Cerebellar cortex (tissue), 1 donor: Measurements from ENCODE around the gene NPTX1.

Source experiments
- DNase-seq: peaks from one replicate; pipeline ENCODE4 v3.0.0-alpha.2; 2015; ENCODE audit warnings: low spot score

The NPTX1 gene

DNA sequence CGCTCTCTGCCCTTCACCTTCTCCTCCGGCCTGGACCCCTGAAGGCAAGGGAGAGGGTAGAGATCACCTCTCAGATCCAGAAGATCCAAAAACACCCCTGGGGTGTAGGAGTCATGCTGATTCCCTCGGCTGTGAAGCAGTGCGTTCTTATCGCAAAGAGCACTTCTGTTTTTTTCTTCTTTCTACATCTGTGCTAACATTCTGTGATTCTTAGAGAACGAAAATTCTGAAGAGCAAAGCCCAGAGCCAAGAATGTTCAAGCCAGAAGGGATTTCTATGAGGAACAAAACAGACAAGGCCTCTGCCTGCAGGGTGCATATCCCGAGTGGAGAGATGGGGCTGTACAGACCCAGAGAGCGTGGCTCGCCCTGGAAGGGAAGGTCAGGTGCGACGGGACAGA is 17.2 kb downstream of the NPTX1 start:
- DNase-seq: no peak

DNA sequence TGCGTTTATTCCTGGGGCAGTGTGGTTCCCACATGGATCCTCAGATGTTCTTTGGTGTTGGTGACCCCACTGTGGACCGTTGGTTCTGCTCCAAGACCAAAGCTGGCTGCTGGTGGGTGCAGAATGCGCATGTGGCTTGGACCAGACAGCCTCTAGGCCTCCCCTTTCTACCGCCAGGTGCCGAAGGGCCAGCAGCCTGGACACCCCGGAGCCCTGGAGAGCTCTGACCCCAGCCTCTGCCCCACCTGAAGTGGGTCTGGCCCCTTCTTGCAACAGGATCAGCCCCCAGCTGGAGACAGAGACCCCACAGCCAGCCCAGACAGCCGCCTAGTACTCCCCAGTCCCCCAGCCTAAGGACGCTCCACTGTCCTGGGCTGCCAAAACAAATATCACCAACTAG is 18.4 kb downstream of the NPTX1 start:
- no peak for DNase-seq

DNA sequence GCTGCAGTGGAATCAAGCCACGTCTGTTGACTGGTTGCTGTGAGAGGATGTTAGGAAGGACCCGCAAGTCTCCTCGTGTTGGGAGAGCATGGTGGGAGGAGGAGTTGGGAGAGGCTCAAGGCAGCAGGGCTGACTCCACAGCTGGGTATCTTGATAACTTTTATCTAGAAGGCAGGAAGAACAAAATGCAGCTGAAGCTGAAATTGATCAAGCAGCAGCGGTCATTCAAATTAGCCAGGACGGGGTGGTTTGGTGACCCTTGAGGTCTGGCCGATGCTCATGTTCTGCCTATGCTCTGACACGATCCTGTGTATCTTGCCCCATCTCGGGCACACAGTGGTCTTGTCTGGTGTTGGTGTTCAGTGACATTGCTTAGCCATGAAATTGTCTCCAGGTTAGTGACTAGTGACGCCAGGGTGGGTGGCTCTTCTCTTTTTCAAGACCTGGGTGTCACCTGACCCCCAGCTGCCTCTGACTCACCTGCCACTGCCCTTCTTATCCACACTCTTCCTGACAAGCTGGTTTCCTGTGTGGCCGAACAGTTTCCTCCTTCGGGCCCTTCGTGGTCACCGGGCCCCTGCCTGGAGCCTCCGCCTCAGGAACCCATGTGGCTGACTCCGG is 19.1 kb downstream of the NPTX1 start:
- no peak for DNase-seq

DNA sequence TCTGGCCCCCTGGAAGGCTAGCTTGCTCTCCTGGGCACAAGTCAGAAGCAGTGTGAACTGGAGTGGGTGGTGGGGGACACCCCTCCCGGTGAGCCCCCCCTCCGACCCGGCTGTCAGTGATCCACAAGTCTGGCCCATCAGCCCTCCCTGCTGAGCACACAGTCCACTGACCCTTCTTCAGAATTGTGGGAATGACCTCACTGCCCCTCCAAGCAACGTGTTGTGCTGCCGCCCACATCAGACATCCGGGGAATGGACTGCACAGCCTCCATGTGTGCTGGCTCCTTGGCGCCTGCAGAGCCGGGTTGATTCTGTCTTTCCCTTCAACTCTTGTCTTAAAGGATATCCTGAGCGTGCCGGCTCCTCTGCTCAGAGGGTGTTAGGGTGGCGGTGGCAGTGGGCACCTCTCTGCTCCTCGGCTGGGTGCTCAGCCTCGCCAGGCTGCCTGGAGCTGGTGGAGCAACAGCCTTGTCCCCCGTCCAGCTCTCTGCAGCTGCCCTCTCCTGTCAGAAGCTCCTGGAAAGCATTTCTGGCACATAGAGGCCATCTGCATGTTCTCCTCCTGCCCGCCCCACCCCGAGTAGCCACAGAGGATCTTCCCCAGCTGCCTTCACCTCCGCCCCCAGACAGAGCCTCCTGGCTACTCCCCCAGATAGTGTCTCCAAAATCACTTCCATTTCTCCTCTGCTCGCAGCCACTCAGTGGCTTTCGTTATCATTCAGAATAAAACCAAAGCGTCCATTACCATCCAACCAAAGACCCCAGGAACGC is 19.8 kb downstream of the NPTX1 start:
- no peak for DNase-seq

DNA sequence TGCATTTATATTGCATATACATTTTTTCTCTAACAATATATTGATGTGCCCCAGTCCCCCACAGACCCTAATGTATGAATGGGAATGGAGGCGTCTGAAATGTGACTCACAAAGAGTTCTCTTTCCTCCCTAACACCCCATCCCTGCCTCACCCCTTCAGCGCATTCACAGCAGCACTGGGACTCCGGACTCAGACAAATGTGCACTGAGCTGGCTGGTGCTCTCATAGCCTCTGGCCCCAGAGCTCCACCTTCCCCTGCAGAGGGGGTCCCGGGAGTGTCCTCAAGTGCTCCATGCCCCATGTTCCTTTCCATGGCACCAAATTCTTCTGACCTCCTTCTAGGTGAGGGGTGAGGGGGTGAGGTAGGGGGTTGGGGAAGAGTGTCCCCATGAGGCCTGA is 20.6 kb downstream of the NPTX1 start:
- DNase-seq: no peak

DNA sequence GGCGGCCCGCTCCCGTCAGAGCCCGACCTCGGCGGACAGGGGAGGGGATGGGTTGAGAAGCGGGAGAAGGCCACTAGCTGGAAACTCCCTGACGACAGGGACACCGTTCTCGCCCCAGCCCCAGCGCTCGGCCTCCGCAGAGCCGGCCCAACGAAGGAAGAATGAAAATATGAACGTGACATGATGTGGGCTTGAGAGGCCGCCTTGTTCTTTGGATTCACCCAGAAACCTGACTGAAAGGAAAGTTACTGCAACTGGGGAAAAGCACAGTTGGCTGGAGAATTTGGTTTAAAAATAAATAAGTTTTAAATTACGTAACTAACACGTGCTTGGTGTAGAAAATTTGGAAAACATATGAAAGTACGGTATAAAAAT is 21.1 kb downstream of the NPTX1 start:
- DNase-seq: peak; percentile 59

DNA sequence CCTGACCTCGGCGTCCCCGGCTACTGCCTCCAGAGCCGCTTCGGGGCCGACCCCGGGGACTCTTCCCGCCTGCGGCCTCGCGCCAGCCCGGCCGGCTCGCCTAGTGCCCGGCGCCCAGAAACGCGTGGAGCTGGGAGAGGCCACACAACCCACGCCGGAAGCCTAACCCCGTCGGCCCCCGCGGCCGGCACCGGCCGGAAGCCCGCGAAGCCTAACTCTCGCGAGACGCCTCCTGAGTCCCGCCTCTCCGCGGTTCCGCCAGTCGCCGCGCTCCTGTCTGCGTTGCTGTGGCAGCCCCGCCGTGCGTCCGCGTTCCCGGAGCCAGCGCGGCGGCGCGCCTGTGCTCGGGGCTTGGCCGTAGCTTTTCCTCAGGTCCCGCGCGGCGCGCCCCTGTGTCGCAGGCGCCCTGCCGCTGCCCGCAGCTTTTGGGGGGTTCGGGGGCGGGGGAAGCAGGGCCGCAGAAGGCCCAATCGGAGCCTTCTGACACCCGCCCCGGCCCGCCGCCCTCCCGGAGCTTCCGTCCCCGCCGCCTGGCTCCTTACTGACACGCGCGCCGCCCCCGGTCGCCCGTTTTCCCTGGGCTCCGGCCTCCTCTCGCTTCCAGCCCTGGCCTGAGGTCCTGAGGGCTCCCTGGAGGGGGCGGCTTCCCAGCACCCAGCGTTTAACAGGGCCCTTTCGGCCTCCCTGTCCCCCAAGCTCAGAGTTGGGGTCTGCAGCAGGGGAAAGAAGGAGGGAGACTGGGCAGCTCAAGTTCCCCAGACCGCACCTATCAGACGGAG is 21.7 kb downstream of the NPTX1 start:
- DNase-seq: peak; percentile 93

DNA sequence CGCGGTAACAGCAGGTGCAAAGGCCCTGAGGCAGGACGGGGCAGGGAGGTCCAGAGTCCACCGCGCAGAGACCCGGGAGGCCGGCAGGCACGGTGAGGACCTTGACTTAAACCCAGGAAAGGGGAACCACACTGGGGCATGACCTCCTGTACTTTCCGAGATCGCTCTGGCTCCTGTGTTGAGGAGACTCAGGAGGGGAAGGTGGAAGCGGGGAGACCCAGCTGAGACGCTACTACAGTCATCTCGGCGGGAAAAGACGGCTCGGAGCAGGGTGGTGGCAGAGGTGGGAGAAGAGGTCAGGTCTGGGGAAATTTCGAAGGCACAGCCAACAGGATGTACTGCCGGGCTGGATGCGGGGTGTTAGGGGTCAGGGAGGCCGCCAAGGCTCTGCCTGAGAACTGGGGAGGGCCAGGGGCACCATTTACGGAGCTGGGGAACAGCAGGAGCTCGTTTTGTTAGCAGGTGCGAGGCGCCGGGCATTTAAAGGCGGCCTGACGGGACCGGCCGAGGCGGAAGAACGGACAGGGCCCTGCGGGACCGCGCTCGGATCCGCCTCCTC is 22.3 kb downstream of the NPTX1 start:
- no peak for DNase-seq

DNA sequence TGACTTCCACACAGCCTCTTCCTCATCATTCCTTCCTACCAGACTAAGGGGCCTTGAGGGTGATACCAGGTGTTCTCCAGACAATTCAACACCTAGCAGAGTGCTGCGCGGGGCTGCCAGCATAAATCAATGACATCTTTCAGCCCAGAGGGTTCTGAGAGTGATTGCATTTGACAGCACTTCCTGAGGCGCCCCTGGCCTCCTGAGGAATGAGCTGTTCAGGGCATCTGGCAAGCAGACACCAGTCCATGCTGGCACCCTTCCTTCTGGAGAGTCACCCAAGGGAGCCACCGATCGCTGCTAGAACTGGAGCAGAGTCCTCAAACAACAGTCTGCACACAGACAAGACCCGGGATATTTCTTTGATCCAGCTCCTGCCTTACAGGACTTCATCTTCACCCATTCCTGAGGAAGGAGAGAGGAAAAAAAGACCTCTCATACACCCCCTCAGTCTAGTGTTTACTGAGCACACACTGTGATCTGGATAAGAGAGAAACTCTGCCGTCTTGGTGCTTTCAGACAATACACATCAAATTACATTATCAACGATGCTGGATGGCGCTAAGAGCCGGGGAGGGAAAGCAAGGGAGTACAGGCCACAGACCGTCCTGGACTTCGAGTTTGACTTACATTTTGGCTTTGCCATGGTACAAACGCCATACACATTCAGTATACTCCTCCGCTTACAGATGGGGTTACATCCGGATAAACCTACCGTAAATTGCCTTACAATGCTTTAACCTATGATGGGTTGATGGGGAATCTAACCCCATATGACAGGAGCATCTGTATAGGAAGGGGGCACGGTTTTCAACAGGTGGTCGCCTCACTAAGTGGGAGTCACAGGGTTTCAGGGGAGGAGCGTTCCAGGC is 23.0 kb downstream of the NPTX1 start:
- DNase-seq: no peak

DNA sequence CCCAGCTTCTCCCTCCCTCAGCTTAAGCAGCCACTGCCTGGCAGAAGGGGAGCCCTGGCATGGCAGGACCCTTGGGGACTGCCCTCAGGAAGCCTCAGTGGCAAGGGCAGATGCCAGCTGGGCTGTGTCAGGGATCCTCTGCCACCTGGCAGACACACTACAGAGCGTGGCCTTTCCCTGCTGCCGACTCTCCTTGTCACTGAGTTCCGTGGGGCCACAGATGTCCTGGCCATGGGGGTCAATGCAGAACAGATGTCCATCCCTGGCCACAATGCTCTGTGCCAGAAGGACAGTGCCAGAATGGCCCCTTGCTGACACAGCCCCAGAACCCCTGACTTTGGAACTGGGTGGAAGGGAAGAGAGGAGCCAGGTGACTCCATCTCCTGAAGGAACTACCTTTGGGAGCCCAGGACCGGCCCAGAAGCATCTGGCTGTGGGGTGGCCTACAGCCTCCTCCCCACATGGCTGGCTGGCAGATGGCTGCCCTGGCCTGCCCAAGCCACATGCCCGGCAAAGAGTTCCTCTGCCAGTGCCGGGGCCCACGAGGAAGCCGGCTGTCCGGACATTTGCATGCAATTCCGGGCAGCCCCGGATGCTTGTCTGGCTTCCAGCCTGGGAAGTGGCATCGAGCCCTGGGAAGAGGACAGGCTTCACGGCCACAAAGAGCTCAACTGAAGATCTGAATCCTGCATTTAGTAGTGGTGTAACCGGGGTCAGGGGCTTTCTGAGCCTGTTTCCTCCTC is 24.1 kb downstream of the NPTX1 start:
- peak; percentile 93 for DNase-seq

DNA sequence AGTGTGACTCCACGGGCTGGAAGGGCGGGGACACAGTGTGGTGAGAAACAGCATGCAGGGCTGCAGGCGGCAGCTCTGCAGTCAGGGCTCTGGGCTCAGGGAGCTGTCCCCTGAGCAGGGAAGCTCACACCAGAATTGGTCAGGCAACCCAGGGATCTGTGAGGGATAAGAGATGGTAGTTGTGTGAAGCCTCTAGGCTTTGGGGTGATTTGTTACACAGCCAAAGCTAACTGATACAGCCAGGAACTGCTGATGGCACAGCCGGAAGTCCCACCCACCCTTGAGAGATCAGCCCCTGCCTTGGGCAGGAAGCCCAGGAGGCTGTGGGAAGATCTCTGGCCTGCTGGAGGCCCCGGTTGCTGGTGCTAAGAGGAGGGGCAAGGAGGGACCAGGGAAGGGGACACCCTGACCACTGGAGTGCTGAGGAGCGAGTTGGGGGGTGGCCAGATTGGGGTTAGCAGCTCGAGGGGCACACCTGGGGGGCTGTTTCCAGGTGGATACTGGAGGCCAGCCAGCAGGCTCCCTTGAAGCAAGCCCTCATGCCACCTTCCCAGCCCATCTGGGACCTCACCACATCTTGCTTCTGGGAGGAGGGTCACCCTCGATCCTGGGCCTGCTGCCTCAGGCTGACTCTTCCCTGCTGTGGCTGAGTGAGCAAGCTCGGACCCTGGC is 25.2 kb downstream of the NPTX1 start:
- DNase-seq: no peak

DNA sequence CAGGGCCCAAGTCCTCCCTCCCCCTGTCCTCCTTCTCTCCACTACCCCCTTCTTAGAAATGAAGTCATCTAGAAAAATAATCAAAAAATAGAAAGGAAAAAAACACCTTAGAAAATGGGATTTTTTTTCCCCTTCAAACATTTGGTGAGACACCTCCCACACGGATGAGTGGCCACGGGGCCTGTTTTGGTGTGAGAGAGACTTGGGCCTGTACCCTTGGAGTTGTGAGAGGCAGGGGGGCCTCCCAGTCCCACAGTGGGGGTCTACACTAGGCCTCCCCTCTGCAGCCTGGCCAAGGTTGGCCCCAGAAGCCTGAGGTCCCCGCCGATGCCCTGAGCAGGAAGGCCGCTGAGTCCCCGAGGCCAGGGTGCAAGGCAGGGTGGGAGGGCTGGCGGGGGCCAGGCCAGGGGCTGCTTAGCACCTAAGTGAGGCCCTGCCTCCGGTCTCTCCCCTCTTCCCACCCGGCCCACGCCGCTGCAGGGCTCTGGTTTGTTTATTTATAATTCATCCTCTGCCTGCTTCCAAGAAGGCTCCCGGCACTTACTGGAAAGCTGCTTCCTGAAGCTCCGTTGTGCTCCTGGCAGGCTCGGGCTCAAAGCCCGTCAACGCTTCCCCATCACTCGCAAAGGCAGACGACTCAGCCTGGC is 26.4 kb downstream of the NPTX1 start:
- no peak for DNase-seq

DNA sequence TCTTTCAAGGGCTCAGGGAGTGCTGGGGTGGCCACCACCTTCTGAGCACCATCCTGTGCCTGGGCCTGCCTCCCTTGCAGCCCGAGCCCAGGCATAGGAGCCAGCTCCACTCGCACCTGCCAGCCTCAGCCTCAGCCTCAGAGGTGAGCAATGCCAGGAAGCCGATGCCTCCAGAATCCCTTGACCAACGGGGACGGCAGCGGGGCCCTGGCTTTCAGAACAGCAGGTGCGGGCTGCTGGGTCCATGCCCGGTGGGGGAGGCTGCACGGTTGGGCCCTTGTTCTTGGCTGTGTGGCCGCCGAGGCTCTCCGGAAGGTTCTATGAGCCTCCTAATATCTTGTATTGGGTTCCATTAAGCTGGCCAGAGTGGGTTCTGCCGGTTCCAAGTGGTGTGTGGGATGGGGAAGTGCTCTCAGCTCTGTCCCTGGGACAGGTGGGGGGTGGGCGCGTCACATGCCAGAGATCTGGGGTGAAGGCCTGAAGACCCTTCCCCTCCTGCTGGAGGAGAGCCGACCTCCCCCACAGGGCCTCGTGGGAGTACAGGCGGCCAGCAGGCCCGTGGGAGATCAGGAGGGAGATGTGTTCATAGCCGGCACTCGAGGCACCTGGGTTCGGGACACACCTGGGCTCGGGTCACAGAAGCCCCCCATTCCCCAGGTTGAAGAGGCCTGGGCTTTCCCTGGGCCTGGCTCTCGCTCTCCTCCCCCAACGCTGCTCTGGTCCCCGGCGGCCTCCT is 27.0 kb downstream of the NPTX1 start:
- DNase-seq: peak; percentile 79

DNA sequence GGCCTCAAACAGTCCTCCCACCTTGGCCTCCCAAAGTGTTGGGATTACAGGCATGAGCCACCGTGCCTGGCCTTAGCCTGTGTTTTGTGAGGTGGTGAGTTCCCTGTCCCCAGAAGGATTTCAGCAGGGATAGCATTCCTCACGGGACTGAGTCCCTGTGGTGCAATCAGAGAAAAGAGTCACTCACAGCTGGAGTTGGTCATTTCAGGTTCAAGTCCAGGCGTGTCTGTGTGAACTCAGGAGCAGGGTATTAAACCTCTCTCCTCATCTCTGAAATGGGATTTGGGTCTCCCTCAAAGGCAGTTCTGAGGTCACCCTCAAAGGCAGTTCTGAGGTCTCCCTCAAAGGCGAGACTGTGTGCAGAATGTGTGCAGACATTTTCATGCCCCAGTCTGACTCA is 28.6 kb downstream of the NPTX1 start:
- DNase-seq: no peak

DNA sequence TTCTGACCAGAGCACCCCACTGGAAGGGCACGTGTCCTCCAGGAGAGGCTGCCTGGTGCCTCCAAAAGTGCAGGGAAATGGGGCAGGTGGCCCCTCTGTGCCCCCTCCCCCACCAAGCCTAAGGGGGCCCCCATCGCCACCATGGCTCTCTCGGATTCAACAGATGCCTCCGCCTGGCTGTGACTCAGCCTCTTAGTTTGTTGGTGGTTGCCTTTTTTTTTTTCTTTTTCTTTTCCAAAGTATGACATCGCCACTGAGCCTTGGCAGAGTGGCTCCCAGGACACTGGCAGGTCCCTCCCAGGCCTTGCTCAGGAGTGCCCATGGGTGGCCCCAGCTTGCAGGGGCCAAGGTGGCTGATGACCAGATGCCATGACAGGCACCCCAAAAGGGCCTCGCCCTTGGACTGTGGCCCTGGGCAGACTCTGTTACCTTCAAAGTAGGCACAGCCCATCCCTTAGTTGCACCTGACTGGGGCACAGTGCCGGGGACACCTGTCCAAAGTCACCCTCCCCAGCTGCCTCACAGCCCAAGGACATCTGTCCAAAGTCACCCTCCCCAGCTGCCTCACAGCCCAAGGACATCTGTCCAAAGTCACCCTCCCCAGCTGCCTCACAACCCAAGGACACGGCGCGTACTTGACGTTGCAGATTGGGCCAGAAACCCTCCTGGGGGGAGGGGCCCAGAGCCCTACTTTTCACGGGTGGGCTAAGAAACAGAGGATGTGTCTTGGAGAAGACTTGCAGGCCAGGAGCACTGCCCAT is 29.6 kb downstream of the NPTX1 start:
- no peak for DNase-seq

DNA sequence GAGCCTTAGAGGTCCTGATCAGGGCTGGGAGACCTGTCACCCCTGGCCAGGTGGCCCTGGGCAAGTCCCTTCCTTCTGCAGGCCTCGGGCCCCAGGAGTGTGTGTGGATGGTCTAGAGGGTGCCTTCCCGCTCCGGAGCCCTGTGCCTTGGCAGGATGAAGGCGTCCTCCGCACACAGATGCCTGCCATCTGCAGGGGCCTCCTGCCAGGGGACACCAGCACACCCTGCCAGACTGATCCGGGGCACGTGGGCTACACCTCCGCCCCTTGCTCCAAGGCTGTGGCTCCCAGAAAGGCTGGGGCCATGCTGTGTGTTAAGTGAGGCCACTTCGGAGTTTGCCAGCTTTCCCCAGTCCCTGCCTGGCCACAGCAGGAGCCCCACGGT is 30.7 kb downstream of the NPTX1 start:
- DNase-seq: peak; percentile 61

DNA sequence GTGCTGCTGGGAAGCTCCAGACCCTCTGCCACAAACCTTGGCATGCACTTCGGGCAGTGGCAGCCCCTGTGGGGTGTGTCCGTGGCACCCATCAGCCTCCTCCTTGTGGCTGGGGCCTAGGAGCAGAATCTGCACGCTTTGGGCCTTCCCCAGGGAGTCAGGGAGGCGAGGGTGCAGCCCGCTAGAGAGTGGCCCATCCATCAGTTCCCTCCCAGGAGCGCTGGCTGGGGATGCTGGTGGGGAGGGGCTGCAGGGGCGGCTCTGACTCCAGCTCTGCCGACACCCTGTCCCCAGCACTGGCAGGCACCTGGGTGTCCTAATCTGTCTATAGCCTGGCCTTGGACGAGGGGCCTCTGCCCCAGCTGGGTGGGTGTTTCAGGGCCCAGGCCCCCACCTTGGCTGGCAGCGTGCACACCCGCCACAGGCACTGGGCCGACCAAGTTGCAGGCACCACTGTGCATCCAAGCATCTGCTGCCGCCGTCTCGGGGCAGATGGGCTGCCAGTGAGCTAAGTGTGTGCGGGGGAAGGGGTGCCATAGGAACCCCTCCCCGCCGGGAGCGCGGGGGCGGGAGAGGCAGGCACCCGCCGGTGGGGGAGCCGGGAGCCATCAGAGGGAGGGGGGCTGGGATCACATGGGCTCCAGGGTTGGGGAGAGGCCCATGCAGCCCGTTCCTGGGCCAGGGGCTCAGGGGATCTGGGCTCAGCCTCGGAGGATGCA is 31.2 kb downstream of the NPTX1 start:
- no peak for DNase-seq

DNA sequence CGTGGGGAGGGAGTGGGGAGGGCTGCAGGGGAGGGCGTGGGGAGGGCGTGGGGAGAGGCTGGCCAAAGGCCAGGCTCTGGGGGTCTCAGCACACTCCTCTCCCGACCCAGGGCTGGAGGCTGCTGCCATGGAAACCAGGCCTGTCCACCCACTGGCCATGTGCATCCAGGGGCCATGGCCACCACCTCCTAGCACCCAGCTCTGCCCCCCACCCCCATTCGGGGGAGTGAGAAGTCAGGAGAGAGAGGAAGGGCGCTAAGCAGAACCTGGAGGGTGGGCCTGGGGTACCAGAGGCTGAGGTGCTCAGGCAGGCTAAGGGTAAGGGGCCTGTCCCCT is 31.8 kb downstream of the NPTX1 start:
- no peak for DNase-seq
